SH-SY5Y (cell line): ENCODE measurements around the gene ACTMAP.

ENCODE experiments used
- GATA2 ChIP-seq: IDR thresholded peaks from 2 replicates; pipeline ENCODE4 v1.6.1; 2011; ENCODE audit warnings: mild to moderate bottlenecking, low read depth, low read length
- GATA3 ChIP-seq: IDR thresholded peaks from 2 replicates; pipeline ENCODE4 v1.6.1; 2011; ENCODE audit warnings: low read depth, mild to moderate bottlenecking, low read length, moderate library complexity

GRCh38 chr19:40774916-40775631 lies 24.8 kb upstream of the ACTMAP start, which contains the start of gene MIA:
- no peak for TF ChIP-seq GATA2
- no peak for TF ChIP-seq GATA3
